Activated CD4-positive, alpha-beta T cell treated with anti-CD3 and anti-CD28 coated beads, Interleukin-2, amount 10 ng/mL, durations not matched to agents 7 days and 5 days (primary cell): ENCODE measurements around the gene EYS. TPM values are rescaled to one million over a fixed set of nuclear protein-coding genes. Genes with fewer than 3 reads are reported as not detected.

Experiments used
- CTCF ChIA-PET: fragments of 350-600 bp; sonication (Branson Sonifier 250); formaldehyde crosslinking; loops from one replicate; lab custom pipeline; 2021; ENCODE audit warnings: antibody characterized with exemption; lab: Charles Lee
- POLR2A ChIA-PET: fragments of 350-600 bp; sonication (Branson Sonifier 250); formaldehyde crosslinking; loops from one replicate; lab custom pipeline; 2021; ENCODE audit warnings: antibody characterized with exemption; lab: Charles Lee
- DNase-seq: peaks from one replicate; pipeline ENCODE4 v3.0.0-alpha.2; 2020
- H3K27ac Mint-ChIP-seq: one replicate; pipeline ENCODE4 v1.8.0; 2021; ENCODE audit warnings: mild to moderate bottlenecking, moderate library complexity, mixed read lengths
- H3K27me3 Mint-ChIP-seq: one replicate; pipeline ENCODE4 v1.8.0; 2021; ENCODE audit warnings: mixed read lengths
- H3K36me3 Mint-ChIP-seq: one replicate; pipeline ENCODE4 v1.8.0; 2021; ENCODE audit warnings: low read depth, mixed read lengths
- H3K4me1 Mint-ChIP-seq: one replicate; pipeline ENCODE4 v1.8.0; 2021; ENCODE audit warnings: mixed read lengths
- H3K4me3 Mint-ChIP-seq: one replicate; pipeline ENCODE4 v1.8.0; 2021; ENCODE audit warnings: mild to moderate bottlenecking, moderate library complexity, mixed read lengths
- H3K9me3 Mint-ChIP-seq: one replicate; pipeline ENCODE4 v1.8.0; 2021; ENCODE audit warnings: mixed read lengths
- total RNA-seq, 2 experiments: library from RNA; stranded (reverse); gene quantifications; one replicate each; pipeline ENCODE4 v1.2.3, GENCODE V29; 2021

Gene EYS
- total RNA-seq, 2 experiments from 2014 or later, result not detected

- Mint-ChIP-seq H3K9me3 (peaks cover 2% of the 10 kb centered on the region), H3K4me3 (no peak overlapping the region), H3K36me3 (no peaks in the 10 kb centered on the region), H3K4me1 (no peaks in the 10 kb centered on the region), H3K27ac (no peak overlapping the region), H3K27me3 (no peaks in the 10 kb centered on the region)
- ChIA-PET POLR2A (no interaction called here), CTCF (no interaction called here)
- DNase-seq, result no peak
Observed at GRCh38 chr6:64589961-64590360, 1117.1 kb downstream of the EYS start.

DNA sequence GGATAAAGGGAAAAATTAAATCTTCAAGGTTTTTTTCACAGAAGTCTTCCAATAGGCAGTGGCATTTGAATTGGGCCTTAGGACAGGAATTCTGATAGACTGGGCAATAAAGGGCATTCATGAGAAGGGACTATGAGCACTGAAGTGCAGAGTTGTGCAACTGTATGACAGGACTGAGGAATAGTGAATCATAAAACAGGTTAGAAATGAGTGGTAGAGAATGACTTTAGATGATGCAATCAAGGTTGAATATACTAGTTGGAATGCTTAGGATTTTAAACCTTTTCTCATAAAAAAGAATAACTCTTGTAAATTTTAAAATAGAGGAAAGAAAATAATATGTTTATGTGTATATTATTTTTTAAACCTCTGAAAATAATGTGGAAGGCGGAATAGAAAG is 1126.7 kb downstream of the EYS start:
- CTCF ChIA-PET, result no interaction called here
- Mint-ChIP-seq H3K4me1 (no peaks in the 10 kb centered on the region), H3K36me3 (no peaks in the 10 kb centered on the region), H3K27ac (no peak overlapping the region), H3K9me3 (peaks cover 5% of the 10 kb centered on the region), H3K4me3 (no peak overlapping the region), H3K27me3 (no peaks in the 10 kb centered on the region)
- DNase-seq, result no peak
- POLR2A ChIA-PET, result no interaction called here

DNA sequence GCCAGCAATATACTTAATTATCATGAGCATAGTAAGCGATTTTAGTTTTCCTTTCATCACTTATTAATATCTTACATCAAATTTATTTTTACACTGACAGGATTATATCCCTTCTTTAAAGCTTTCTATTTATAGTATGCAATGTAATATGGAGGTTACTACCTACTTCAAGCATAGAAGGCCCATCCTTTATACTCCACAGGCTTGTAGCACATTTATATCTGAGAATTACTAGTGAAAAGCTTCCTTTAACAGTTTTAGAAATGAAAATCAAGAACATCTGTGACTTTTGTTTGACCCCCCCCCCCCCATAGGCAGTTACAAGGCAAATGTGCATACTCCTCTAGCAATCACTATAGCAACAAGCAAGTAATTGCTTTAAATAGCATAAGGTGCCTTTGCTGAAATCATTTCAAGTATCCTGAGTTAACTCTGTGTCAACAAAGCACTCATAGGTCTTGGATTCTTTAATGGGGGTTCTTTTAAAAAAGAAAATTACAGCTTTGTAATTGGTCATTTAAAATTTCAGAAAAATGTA is 1153.7 kb downstream of the EYS start:
- DNase-seq, result no peak
- H3K27me3 Mint-ChIP-seq, result no peaks in the 10 kb centered on the region
- peaks cover 19% of the 10 kb centered on the region for H3K9me3 Mint-ChIP-seq
- ChIA-PET POLR2A (no interaction called here), CTCF (no interaction called here)
- H3K36me3 Mint-ChIP-seq, result no peaks in the 10 kb centered on the region
- H3K4me3 Mint-ChIP-seq, result no peak overlapping the region
- H3K27ac Mint-ChIP-seq, result no peak overlapping the region
- no peaks in the 10 kb centered on the region for H3K4me1 Mint-ChIP-seq

DNA sequence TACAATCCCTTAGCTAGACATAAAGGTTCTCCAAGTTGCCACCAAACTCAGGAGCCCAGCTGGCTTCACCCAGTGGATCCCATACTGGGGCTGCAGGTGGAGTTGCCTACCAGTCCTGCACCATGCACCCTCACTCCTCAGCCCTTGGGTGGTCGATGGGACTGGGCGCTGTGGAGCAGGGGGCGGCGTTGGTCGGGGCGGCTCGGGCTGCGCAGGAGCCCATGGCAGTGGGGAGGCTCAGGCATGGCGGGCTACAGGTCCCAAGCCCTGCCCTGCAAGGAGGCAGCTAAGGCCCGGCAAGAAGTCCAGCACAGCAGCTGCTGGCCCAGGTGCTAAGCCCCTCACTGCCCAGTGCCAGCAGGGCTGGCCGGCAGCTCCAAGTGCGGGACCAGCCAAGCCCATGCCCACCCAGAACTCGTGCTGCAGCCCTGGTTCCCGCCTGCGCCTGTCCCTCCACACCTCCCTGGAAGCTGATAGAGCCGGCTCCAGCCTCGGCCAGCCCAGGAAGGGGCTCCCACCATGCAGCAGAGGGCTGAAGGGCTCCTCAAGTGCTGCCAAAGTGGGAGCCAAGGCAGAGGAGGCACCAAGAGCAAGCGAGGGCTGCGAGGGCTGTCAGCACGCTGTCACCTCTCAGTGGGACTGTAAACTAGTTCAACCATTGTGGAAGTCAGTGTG is 1159.3 kb downstream of the EYS start:
- POLR2A ChIA-PET, result no interaction called here
- no peak overlapping the region for H3K4me3 Mint-ChIP-seq
- peaks cover 24% of the 10 kb centered on the region for H3K9me3 Mint-ChIP-seq
- no peaks in the 10 kb centered on the region for H3K27me3 Mint-ChIP-seq
- no peaks in the 10 kb centered on the region for H3K4me1 Mint-ChIP-seq
- no peak for DNase-seq
- H3K27ac Mint-ChIP-seq, result no peak overlapping the region
- H3K36me3 Mint-ChIP-seq, result no peaks in the 10 kb centered on the region
- CTCF ChIA-PET, result no interaction called here

DNA sequence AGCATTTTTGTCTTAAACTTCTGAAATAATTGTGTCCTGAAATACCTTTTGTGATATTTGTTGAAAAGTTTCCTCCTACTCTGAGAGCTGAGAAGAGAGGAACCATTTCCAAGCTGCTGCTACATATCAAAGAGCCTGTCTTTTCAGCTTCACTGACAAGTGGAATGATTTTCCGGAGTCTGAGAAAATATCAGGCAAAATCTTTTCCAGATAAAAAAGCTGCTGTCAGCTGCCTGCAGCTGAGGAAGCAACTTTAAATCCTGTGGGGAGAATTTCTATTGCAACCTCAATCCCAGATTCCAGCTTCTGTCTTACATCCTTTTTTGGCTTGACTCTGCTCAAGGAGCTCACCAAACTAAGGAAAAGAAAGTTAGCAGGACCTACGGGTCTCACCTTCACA is 1167.1 kb downstream of the EYS start:
- ChIA-PET POLR2A (no interaction called here), CTCF (no interaction called here)
- Mint-ChIP-seq H3K27ac (no peak overlapping the region), H3K4me1 (no peaks in the 10 kb centered on the region), H3K27me3 (no peaks in the 10 kb centered on the region), H3K36me3 (no peaks in the 10 kb centered on the region), H3K9me3 (peaks cover 10% of the 10 kb centered on the region), H3K4me3 (no peak overlapping the region)
- DNase-seq, result no peak

- ChIA-PET POLR2A (no interaction called here), CTCF (no interaction called here)
- no peaks in the 10 kb centered on the region for H3K36me3 Mint-ChIP-seq
- no peak overlapping the region for H3K4me3 Mint-ChIP-seq
- peaks cover 5% of the 10 kb centered on the region for H3K9me3 Mint-ChIP-seq
- no peak overlapping the region for H3K27ac Mint-ChIP-seq
- H3K4me1 Mint-ChIP-seq, result no peaks in the 10 kb centered on the region
- no peak for DNase-seq
- no peaks in the 10 kb centered on the region for H3K27me3 Mint-ChIP-seq
Observed at GRCh38 chr6:64538722-64539121, 1168.3 kb downstream of the EYS start.

DNA sequence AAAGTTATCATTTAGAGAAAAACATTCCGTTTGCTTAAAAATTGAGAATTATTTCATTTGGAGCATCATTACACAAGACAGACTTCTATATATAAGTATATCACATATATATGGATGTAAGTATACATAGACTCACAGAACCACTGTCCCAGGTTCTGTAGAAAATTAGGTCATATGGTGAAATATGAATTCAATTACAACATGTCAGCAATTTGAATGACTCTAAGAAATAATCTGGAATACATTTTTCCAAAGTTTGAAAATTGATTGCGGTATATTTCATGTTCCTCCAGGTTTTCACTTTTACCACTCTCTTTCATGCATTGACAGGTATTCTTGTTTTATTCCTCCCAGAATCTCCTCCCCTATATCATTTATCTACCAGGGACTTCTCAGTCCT is 1179.1 kb downstream of the EYS start:
- Mint-ChIP-seq H3K27me3 (no peaks in the 10 kb centered on the region), H3K4me1 (no peaks in the 10 kb centered on the region), H3K27ac (no peak overlapping the region), H3K9me3 (no peaks in the 10 kb centered on the region), H3K36me3 (no peaks in the 10 kb centered on the region), H3K4me3 (no peak overlapping the region)
- CTCF ChIA-PET, result no interaction called here
- POLR2A ChIA-PET, result no interaction called here
- DNase-seq, result no peak

- Mint-ChIP-seq H3K9me3 (peaks cover 6% of the 10 kb centered on the region), H3K27me3 (no peaks in the 10 kb centered on the region), H3K36me3 (no peaks in the 10 kb centered on the region), H3K4me3 (no peak overlapping the region), H3K27ac (no peak overlapping the region), H3K4me1 (no peaks in the 10 kb centered on the region)
- ChIA-PET CTCF (no interaction called here), POLR2A (no interaction called here)
- DNase-seq, result no peak
Observed at GRCh38 chr6:64522859-64523258, 1184.2 kb downstream of the EYS start.

GRCh38 chr6:64520050-64520449 is 1187.0 kb downstream of the EYS start:
- ChIA-PET POLR2A (no interaction called here), CTCF (no interaction called here)
- Mint-ChIP-seq H3K27ac (no peak overlapping the region), H3K4me1 (no peaks in the 10 kb centered on the region), H3K4me3 (no peak overlapping the region), H3K36me3 (no peaks in the 10 kb centered on the region), H3K9me3 (peaks cover 6% of the 10 kb centered on the region), H3K27me3 (no peaks in the 10 kb centered on the region)
- no peak for DNase-seq

DNA sequence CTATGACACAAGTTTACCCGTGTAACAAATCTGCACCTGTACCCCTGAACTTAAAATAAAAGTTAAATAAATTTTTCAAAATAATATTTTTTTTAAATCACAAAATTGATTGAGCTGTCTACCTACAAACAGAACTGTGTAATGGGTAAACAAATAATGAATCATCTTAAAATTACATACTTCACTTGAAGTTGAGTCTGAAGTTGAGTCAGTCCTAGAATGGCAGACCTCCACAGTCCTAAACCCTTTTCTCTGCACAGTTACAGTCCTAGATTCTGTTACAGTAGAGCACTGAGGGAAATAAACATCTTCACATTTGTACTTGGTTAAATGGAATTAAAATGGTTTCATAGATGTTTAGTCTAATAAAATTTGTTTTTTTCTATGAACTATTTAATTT is 1190.6 kb downstream of the EYS start:
- Mint-ChIP-seq H3K9me3 (peaks cover 10% of the 10 kb centered on the region), H3K36me3 (no peaks in the 10 kb centered on the region), H3K27ac (no peak overlapping the region), H3K4me3 (no peak overlapping the region), H3K4me1 (no peaks in the 10 kb centered on the region), H3K27me3 (no peaks in the 10 kb centered on the region)
- no peak for DNase-seq
- ChIA-PET POLR2A (no interaction called here), CTCF (no interaction called here)

DNA sequence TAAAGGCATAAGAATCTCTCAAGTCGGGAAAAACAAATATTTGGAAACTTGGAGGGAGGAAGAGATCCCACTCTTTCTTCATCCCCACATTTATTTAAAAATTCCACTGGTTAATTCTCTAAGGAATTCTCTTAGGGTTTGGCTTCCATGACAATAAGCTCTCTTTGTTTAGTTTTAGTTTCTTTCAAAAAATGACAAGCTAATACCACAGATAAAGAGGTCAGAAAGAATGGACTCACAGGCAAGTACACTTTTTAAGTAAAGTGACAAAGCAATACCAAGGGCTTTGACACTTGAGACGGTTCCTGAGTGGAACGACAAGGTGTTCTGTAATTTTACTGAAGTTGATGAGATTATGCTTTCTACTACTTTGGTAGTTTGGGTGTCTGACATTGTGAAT is 1199.4 kb downstream of the EYS start:
- no peak overlapping the region for H3K27ac Mint-ChIP-seq
- CTCF ChIA-PET, result no interaction called here
- no peak for DNase-seq

GRCh38 chr6:64505312-64505711 is 1201.7 kb downstream of the EYS start:
- Mint-ChIP-seq H3K9me3 (peaks cover 4% of the 10 kb centered on the region), H3K27me3 (no peaks in the 10 kb centered on the region), H3K4me1 (no peaks in the 10 kb centered on the region), H3K27ac (no peak overlapping the region), H3K36me3 (no peaks in the 10 kb centered on the region), H3K4me3 (no peak overlapping the region)
- no peak for DNase-seq
- CTCF ChIA-PET, result no interaction called here
- POLR2A ChIA-PET, result no interaction called here

More for the DNA sequence above, 1199.4 kb downstream of the EYS start:
- POLR2A ChIA-PET, result no interaction called here
- Mint-ChIP-seq H3K36me3 (no peaks in the 10 kb centered on the region), H3K27me3 (no peaks in the 10 kb centered on the region), H3K4me3 (no peak overlapping the region), H3K9me3 (peaks cover 8% of the 10 kb centered on the region), H3K4me1 (no peaks in the 10 kb centered on the region)

GRCh38 chr6:64504503-64504902 is 1202.5 kb downstream of the EYS start:
- H3K36me3 Mint-ChIP-seq, result no peaks in the 10 kb centered on the region
- H3K27me3 Mint-ChIP-seq, result no peaks in the 10 kb centered on the region
- POLR2A ChIA-PET, result no interaction called here
- H3K4me3 Mint-ChIP-seq, result no peak overlapping the region
- H3K9me3 Mint-ChIP-seq, result peaks cover 4% of the 10 kb centered on the region
- CTCF ChIA-PET, result no interaction called here
- no peaks in the 10 kb centered on the region for H3K4me1 Mint-ChIP-seq
- no peak for DNase-seq
- no peak overlapping the region for H3K27ac Mint-ChIP-seq

GRCh38 chr6:64502801-64503200 is 1204.2 kb downstream of the EYS start:
- DNase-seq, result no peak
- Mint-ChIP-seq H3K27ac (no peak overlapping the region), H3K4me3 (no peak overlapping the region), H3K36me3 (no peaks in the 10 kb centered on the region), H3K9me3 (peaks cover 7% of the 10 kb centered on the region), H3K4me1 (no peaks in the 10 kb centered on the region), H3K27me3 (no peaks in the 10 kb centered on the region)
- ChIA-PET CTCF (no interaction called here), POLR2A (no interaction called here)
